Central memory CD8-positive, alpha-beta T cell (primary cell): ENCODE data around the gene RABL3.
"Not testable (repeated sequence)": the region's sequence is repeated elsewhere in the genome, so short reads cannot be mapped to it uniquely, and the experiment has no call there.

ENCODE experiments used
- ATAC-seq: fragments of 150-1000 bp; cut with Tn5 transposase; replicated peaks from 2 replicates; pipeline ENCODE4 v1.10.0; 2022; ENCODE audit warnings: mild to moderate bottlenecking, moderate FRiP score, moderate number of reproducible peaks; ENCODE audit not compliant: poor library complexity, severe bottlenecking; ENCODE audit errors: extremely low read depth
- DNase-seq, 2 donors: peaks; one replicate each; pipeline ENCODE4 v3.0.0; 2021; ENCODE audit warnings: low spot score in 2 of 2
- H3K27ac Mint-ChIP-seq: one replicate; pipeline ENCODE4 v1.8.0; 2022; ENCODE audit warnings: low read depth, mild to moderate bottlenecking, moderate library complexity, mixed read lengths
- H3K27me3 Mint-ChIP-seq: one replicate; pipeline ENCODE4 v1.8.0; 2022; ENCODE audit warnings: mixed read lengths
- H3K36me3 Mint-ChIP-seq: one replicate; pipeline ENCODE4 v1.8.0; 2022; ENCODE audit warnings: mild to moderate bottlenecking, moderate library complexity, mixed read lengths; ENCODE audit not compliant: insufficient read depth
- H3K4me1 Mint-ChIP-seq: one replicate; pipeline ENCODE4 v1.8.0; 2022; ENCODE audit warnings: mixed read lengths
- H3K4me3 Mint-ChIP-seq: one replicate; pipeline ENCODE4 v1.8.0; 2022; ENCODE audit warnings: mild to moderate bottlenecking, moderate library complexity, mixed read lengths
- H3K9me3 Mint-ChIP-seq: one replicate; pipeline ENCODE4 v1.8.0; 2022; ENCODE audit warnings: mixed read lengths

The RABL3 gene

GRCh38 chr3:120741837-120742197 is 499 bp downstream of the RABL3 start:
- peaks cover 6% of the 10 kb centered on the region for H3K9me3 Mint-ChIP-seq
- H3K4me3 Mint-ChIP-seq: peak overlapping the region; percentile 91
- H3K36me3 Mint-ChIP-seq: peaks cover 16% of the 10 kb centered on the region
- peak in 1 of 2 donors; percentile 17 for DNase-seq
- no peaks in the 10 kb centered on the region for H3K27me3 Mint-ChIP-seq
- ATAC-seq: peak; percentile 33
- H3K27ac Mint-ChIP-seq: peak overlapping the region; percentile 99
- peaks cover 39% of the 10 kb centered on the region for H3K4me1 Mint-ChIP-seq

GRCh38 chr3:120741320-120741719 is 996 bp downstream of the RABL3 start:
- H3K36me3 Mint-ChIP-seq: peaks cover 16% of the 10 kb centered on the region
- no peak for ATAC-seq
- H3K9me3 Mint-ChIP-seq: peaks cover 6% of the 10 kb centered on the region

GRCh38 chr3:120738006-120738405 is 4.3 kb downstream of the RABL3 start:
- H3K27me3 Mint-ChIP-seq, H3K9me3 Mint-ChIP-seq, H3K27ac Mint-ChIP-seq, H3K4me3 Mint-ChIP-seq, ATAC-seq, DNase-seq: not testable (repeated sequence)
- Mint-ChIP-seq H3K4me1 (peaks cover 14% of the 10 kb centered on the region), H3K36me3 (peaks cover 14% of the 10 kb centered on the region)

More at GRCh38 chr3:120741320-120741719, 996 bp downstream of the RABL3 start:
- Mint-ChIP-seq H3K4me1 (peaks cover 39% of the 10 kb centered on the region), H3K4me3 (peak overlapping the region; percentile 91), H3K27me3 (no peaks in the 10 kb centered on the region), H3K27ac (peak overlapping the region; percentile 99)
- no peak for DNase-seq

GRCh38 chr3:120730576-120731542 is 11.5 kb downstream of the RABL3 start:
- no peak for ATAC-seq
- Mint-ChIP-seq H3K27ac (no peak overlapping the region), H3K4me1 (peaks cover 6% of the 10 kb centered on the region), H3K36me3 (peaks cover 7% of the 10 kb centered on the region), H3K27me3 (no peaks in the 10 kb centered on the region), H3K4me3 (no peak overlapping the region), H3K9me3 (no peaks in the 10 kb centered on the region)
- no peak for DNase-seq

GRCh38 chr3:120726791-120727190 is 15.5 kb downstream of the RABL3 start:
- ATAC-seq (no peak), DNase-seq (no peak)
- Mint-ChIP-seq H3K27me3 (no peaks in the 10 kb centered on the region), H3K27ac (no peak overlapping the region), H3K4me3 (no peak overlapping the region), H3K36me3 (peaks cover 5% of the 10 kb centered on the region), H3K9me3 (no peaks in the 10 kb centered on the region), H3K4me1 (peaks cover 6% of the 10 kb centered on the region)

GRCh38 chr3:120719167-120719834 is 23.0 kb downstream of the RABL3 start:
- peak overlapping the region; percentile 88 for H3K27ac Mint-ChIP-seq
- peaks cover 30% of the 10 kb centered on the region for H3K4me1 Mint-ChIP-seq
- peak overlapping the region; percentile 72 for H3K4me3 Mint-ChIP-seq
- H3K27me3 Mint-ChIP-seq, H3K36me3 Mint-ChIP-seq, H3K9me3 Mint-ChIP-seq: not testable (repeated sequence)
- peak; percentile 49 to 69 for DNase-seq
- peak; percentile 80 for ATAC-seq

GRCh38 chr3:120713262-120713661 is 29.1 kb downstream of the RABL3 start:
- Mint-ChIP-seq H3K4me3 (no peak overlapping the region), H3K27me3 (no peaks in the 10 kb centered on the region), H3K4me1 (peaks cover 10% of the 10 kb centered on the region), H3K27ac (no peak overlapping the region), H3K9me3 (no peaks in the 10 kb centered on the region), H3K36me3 (no peaks in the 10 kb centered on the region)
- ATAC-seq: no peak
- DNase-seq: no peak

- H3K4me1 Mint-ChIP-seq: peaks cover 5% of the 10 kb centered on the region
- no peak overlapping the region for H3K4me3 Mint-ChIP-seq
- no peaks in the 10 kb centered on the region for H3K9me3 Mint-ChIP-seq
- H3K27me3 Mint-ChIP-seq: no peaks in the 10 kb centered on the region
- ATAC-seq: no peak
- no peak for DNase-seq
- no peak overlapping the region for H3K27ac Mint-ChIP-seq
- H3K36me3 Mint-ChIP-seq: peaks cover 4% of the 10 kb centered on the region
Observed at GRCh38 chr3:120710369-120710768, 31.9 kb downstream of the RABL3 start.

GRCh38 chr3:120708408-120708807 is 33.9 kb downstream of the RABL3 start:
- no peak overlapping the region for H3K4me3 Mint-ChIP-seq
- ATAC-seq (no peak), DNase-seq (no peak)
- no peak overlapping the region for H3K27ac Mint-ChIP-seq
- H3K36me3 Mint-ChIP-seq: peaks cover 11% of the 10 kb centered on the region
- no peaks in the 10 kb centered on the region for H3K9me3 Mint-ChIP-seq
- no peaks in the 10 kb centered on the region for H3K4me1 Mint-ChIP-seq
- H3K27me3 Mint-ChIP-seq: no peaks in the 10 kb centered on the region

- Mint-ChIP-seq H3K27ac (no peak overlapping the region), H3K27me3 (no peaks in the 10 kb centered on the region), H3K4me1 (no peaks in the 10 kb centered on the region), H3K36me3 (peaks cover 12% of the 10 kb centered on the region), H3K4me3 (no peak overlapping the region), H3K9me3 (no peaks in the 10 kb centered on the region)
- DNase-seq: no peak
- no peak for ATAC-seq
Observed at GRCh38 chr3:120706950-120707349, 35.4 kb downstream of the RABL3 start.

- Mint-ChIP-seq H3K4me1 (no peaks in the 10 kb centered on the region), H3K27me3 (no peaks in the 10 kb centered on the region), H3K27ac (no peak overlapping the region), H3K36me3 (peaks cover 12% of the 10 kb centered on the region), H3K9me3 (no peaks in the 10 kb centered on the region), H3K4me3 (no peak overlapping the region)
- DNase-seq (no peak), ATAC-seq (no peak)
Observed at GRCh38 chr3:120705884-120706582, 36.3 kb downstream of the RABL3 start.

GRCh38 chr3:120699333-120699732 is 43.0 kb downstream of the RABL3 start:
- Mint-ChIP-seq H3K9me3 (no peaks in the 10 kb centered on the region), H3K36me3 (peaks cover 12% of the 10 kb centered on the region), H3K27me3 (no peaks in the 10 kb centered on the region), H3K4me1 (no peaks in the 10 kb centered on the region), H3K4me3 (no peak overlapping the region), H3K27ac (no peak overlapping the region)
- DNase-seq (no peak), ATAC-seq (no peak)
